NCI-H446 treated with DMSO at 0.1 percent for 48 hours (cell line): ENCODE results near the gene PRKN.
A peak's percentile ranks its signal among the peaks of the same experiment; 100 is the strongest.
"Not testable (repeated sequence)": the region's sequence is repeated elsewhere in the genome, so short reads cannot be mapped to it uniquely, and the experiment has no call there.

ENCODE experiments used
- DNase-seq: peaks from one replicate; lab custom pipeline; 2025; lab: John Stamatoyannopoulos, UW

The PRKN gene

DNA sequence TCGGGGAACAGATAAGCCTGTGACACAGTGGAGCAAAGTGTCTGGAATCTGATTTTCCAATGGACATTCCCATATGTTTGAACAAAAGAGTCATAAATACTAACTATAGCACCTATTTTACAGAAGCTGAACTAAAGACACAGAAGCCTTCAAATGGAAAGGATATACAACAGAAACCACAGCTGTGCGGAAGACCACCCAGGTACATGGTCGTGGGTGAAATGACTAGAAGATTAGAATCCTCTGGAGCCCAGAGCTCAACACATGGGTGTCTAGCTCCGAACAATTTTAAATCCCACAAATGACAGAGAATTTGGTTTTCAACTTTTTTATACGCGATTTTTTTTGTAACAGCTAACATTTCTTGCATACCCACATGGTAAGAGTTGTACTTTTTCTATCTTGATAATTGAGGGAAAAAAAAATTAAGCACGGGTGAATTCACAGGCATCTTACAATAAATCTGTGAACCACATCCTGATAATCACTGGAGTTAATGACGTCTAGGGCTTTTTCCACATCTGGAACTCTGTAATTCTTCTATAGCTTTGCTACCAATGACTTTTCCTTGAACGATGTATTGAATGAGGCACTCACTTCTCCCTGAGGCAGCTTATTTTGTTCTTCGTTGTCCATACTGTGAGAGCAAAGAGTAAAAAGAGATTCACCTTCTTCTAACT is 1182.6 kb downstream of the PRKN start:
- DNase-seq: no peak

DNA sequence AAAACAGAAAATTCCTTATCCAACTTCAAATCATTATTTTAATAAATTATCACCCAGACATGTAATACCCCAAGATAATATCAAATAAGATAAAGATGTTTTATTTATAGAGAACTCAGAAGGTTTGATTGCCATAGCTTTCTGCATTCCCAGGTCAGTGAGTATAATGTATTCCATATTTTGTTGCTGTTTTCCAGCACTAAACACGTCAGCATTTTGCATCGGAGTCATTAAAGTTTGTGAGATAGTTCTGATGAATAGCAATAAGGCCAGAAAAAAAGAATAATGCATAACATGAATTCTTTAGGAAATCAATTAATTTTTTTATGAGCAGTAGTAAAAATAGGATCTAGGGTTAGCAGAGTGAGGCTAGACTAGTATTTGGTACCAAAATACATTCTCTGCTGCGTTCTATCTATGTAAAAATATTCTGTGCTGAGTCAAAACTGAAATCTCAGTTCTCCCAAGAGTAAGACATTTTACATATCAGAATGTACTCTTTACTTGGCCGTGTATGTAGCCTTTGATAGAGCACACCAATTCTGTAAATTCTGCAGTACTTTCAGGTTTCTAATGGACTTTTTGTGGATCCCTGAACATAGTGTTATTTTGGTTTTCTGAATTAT is 1183.8 kb downstream of the PRKN start:
- no peak for DNase-seq

DNA sequence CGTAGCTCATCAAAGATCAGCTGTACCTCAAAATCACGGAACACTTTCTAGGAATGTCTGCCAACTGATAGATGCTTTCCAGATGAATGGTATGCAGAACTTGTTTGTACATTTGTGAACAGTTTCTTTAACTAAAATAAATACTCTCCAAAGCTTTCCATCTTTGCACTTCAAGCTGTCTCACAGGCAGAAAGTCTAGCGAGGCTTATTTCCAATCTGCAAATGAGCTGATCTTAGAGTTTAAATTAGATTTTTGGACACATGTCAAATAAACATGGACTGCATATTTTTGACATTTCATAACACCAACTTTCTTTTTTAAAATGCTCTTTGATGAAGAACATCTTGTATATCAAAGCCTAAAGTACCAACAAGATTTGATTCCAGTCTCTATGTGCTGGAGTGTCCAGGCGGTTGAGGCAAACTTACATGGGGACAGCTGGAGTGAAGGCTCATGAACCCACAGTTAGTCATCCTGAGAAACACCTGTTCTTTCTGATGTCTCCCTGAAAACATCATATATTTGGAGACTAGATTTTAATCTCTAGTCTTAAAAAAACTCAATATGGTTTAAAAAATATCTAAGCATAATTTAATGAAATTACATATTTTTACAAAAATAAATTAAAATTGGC is 1185.1 kb downstream of the PRKN start:
- DNase-seq: no peak

DNA sequence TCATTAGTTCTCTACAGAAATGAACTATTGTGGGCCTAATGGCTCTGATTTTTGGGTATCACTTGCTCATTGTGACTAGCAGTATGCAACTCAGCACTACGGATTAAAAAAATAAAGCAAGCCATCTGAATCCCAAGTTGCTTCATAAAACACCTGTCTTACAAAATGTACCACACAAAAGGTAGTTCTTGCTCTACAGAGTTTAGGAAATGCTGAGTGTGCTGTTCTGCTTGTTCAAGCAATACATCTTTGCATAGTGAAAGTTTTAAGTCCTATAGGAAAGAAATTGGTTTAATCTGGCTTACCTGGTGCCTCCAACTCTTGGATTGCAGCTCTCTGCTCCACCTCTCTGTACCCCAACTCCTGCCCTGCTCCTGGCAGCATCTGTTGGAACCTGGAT is 1187.0 kb downstream of the PRKN start:
- DNase-seq: no peak

DNA sequence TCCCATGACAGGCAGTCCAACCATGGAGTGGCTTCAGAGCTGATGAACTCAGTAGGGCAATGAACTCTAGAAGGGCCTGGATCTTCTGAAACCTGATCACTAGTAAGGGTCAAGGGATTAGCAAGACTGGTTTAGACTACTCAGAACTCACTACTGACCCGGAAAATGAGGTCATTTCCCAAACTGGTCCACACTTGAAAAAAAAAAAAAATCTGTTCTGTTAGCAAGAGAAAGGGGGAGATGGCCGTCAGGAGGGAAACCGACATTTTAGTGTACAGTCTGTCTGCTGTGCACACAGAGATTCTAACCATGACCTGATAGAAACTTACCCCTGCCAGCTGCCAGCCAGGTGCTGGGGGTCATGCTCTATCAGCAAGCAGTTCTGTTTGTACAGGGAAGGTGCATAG is 1191.3 kb downstream of the PRKN start:
- no peak for DNase-seq

DNA sequence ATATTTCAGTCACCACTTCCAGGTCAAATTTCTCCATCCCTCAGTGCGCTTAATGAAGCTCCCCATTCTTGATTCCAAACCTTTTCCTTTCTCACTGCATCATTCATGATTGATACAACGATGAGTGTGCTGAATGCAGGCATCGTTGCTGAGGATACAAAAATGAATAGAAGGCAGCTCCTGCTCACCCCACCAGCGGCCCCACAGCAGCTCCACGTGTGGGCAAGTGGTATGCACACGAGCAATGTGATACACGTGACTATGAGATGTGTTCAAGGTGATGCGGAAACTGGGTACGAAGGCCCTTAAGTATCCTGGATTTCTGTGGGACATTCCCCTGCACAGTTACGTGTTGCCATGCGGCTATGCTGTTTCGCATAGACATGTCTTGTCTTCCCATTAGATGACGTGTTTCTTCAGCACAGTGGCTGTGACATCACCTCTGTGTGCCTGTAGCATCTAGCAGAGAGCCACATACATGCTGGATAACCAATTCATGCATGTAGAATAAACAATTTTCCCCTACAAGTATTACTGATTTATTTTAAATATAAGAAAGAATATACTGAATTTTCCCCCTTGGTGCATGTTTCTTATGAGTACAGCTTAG is 1193.2 kb downstream of the PRKN start:
- no peak for DNase-seq

DNA sequence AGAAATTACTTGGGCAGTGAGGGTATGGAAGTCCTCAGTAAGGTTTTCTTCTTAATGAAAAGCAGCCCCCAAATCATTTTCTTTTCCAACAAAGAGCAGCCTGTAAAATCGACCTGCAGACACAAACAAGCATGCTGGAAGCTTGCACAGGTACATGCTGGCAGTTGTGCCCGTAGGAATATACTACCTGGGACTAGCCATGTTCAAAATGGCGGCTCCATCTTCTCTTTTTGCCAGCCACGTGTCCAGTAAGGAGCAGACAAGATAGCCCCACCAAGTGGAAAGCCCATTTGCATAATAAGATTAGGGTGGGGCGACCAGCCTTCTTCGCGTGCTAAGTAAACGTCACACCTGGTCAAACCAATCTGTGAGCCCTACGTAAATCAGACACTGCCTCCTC is 1194.3 kb downstream of the PRKN start:
- no peak for DNase-seq

DNA sequence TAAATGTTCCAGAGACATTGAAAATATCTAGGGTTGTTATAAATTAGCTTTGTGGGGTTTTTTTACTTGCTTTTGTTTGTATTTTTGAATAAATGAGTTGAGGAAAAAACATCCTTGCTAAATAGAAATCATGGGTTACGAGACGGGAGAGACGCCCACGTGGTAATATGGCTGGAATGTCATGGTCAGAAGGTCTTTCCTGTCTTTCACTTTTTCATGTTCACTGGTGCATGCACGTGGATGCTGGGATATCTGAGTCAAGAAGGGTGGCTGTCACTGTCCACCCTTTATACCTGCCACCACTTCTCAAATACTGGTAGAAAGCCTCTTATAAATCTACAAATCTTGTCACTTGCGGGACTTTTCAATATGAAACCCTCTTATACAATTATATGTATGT is 1195.0 kb downstream of the PRKN start:
- no peak for DNase-seq

DNA sequence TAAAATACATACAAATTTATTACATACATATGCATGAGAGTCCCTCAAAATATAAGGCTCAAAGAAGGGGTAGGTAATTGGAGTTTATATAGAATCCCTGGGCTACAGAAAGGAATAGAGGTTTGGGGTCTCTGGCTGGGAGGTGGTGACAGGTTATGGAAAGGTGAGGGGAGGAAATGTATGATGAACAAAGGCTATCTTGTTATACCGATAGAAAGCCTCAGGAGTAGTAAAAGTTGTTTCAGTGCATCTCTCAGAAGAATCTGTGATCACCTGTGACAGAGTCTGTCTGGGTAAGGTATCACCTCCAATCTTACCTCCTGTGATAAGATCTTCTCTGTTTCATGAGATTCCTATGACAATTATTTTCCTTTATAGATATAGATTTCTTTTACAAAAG is 1200.8 kb downstream of the PRKN start:
- no peak for DNase-seq

DNA sequence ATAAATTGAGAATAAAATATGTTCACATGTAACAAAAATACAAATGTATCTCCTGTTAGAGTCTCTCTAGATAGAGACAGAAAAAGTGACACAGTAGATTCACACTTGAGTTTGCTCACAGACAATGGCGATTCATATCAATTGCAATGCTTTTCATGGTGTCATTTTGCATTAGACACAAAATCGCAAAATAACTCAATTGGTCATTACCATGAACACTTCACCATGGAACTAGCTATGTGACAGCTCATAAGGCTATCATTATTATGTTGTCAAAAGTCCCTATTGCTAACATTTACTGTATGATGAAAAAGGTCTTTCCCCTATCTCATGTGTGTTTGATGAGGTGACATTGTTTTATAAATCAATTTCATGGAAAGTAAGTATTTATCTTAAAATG is 1204.2 kb downstream of the PRKN start:
- DNase-seq: no peak

DNA sequence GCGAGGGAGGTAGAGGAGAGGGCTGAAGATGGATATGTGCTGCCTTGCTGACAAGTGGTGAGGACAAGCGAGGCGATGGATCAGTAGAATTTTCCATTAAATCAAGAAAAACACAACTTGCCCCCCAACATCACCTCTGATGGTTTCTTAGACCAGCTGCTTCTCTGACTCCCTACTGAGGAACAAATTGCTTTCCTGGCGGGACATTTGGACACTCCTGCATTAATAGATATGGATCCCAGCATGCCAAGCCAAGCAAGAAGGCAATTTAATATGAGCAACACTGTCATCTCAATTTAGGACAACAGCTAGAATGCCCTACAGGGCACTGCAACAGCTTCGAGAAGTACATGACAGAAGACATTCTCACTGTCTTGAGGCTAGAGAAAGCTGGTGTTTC is 1205.3 kb downstream of the PRKN start:
- DNase-seq: no peak

DNA sequence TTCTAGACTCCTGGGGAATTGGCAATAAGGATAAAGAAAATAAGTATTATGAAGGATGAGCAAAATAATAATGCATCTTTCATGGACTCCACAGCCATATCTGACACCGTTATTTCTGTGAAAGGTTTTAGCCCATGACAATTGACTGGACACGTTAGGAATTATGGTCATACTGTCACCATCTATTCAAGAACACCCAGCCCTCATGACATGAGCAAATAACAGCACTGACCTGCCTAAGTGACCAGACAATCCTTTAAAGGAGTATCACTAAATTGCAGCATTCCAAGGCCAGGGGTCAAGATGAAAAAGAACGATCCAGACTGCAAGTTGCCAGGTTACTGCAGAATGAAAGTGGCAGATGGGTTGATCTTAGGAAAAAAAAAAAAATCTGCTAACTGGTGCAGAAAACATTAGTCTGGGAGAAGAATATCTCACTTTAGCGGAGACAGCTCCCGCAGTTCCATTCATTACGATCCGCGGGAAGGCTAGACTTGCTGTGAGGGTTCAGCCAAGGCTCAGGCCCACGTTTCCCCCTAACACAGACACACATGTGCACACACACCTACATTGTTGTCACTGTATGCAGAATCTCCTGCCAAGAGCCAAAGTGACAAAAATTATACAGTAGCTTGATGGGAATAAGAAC is 1216.0 kb downstream of the PRKN start:
- no peak for DNase-seq

DNA sequence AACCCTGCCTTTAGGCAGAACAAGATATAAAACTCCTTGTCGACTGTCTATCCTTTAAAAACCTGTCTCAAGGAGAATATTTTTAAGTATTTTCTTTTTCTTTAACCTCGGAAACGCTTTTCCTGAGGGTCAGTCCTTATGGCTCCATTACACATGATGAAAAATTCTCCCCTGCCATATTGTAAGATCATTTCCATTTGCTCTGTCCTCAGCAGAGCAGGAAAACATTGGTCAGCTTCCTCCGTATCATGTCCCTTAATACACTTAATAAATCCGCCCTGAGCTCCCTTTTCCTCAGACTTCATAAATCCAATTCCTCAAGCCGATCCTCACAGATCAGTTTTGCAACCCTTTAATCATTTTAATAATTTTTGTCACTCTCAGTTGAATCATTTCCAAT is 1219.2 kb downstream of the PRKN start:
- DNase-seq: no peak

DNA sequence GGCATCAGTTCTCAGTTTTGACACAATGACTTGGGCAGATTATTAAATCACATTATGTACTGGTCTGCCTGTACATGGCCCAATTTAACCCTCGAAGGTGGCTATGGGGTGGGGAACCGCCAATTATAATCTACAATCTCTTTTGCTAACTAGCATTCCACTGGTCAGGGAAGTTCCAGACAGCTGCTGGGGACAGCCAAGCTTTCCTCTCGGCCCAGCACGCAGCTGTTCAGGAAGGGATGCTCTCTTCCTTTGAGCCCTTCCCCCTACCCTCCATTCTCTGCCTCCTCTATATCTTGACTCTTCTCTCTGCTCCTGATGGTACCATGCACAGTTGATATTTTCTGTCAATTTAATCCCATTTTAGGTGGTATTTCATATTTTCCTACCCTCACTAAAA is 1220.2 kb downstream of the PRKN start:
- DNase-seq: no peak

DNA sequence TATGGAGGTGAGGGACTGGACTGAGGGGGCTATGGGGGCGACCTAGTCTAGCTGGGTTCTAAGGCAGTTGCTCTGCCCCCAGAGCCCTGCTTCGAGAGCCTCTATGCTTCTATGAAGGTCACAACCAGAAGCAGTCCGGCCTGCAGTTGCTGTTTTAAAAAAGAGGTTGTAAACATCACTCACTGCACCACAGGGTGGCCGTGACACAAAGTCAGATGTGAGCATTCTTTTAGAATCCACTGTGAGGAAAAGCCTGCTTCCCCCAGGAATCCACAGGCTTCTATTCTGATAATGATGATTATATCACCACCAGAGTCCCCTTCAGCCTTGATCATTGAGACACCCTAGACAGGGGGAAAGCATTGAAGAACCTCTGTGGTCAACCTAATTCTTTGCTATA is 1224.0 kb downstream of the PRKN start:
- DNase-seq: no peak

DNA sequence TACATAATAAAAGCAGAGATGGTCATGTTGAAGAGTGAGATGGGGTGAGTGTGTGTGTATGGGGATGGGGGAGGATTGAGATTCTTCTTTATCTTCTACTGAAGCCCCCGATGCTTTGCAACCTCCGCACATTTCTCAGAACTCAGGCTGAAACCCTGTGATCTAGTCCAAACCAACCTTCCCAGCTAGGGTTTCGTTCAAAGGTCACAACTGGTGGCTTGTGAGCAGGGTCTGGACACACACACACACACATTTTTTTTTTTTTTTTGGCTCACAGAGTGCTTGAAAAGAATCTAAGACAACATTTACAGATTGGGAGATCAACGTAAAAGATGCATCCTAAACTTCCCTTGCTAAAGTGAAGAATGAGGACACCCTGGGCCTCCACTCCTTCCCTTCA is 1228.7 kb downstream of the PRKN start:
- no peak for DNase-seq

DNA sequence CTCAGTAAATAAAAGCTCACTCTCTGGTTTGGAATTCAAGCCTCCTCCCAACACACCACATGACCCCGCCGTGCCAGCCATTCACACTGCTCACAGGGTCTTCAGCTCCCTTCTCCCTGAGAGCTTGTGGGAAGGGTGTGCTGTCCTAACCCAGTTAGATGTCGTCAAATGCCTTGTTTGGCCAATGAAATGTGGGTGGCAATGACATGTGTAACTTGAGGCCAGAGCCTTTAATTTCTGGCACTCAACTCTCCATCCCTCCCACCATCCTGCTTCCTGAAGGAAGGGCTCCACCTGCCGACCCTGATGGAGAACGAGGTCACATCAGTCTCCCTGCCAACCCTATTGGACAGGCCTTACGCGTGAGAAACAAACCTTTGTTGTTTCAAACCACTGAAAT is 1229.2 kb downstream of the PRKN start:
- DNase-seq: peak; percentile 58

DNA sequence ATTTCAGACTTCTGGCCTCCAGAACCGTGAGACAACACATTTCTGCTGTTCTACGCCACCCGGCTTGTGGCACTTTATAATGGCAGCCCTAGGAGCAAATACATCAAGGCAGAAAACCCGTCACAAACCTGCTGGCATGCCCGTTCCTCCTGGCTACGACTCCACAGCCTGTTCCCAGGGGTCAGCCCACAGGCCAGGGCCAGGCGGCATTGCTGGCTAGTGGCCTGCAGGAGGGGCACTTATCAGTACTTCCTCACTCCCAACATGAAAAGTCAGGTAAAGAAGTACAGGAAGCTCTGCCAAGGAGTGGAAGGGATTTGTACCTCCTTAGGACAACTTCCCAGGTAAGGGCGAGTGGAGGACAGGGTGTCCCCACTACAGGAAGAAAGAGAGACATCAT is 1230.6 kb downstream of the PRKN start:
- no peak for DNase-seq

DNA sequence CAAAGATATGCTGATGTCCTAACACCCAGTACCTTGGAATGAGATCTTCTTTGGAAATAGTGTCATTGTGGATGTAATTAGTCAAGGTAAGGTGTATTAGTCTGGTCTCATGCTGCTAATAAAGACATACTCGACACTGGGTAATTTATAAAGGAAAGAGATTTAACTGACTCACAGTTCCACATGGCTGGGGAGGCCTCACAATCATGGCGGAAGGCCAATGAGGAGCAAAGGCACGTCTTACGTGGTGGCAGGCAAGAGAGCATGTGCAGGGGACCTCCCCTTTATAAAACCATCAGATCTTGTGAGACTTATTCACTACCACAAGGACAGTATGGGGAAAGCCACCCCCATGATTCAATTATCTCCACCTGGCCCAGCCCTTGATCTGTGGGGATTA is 1231.3 kb downstream of the PRKN start:
- DNase-seq: not testable (repeated sequence)

DNA sequence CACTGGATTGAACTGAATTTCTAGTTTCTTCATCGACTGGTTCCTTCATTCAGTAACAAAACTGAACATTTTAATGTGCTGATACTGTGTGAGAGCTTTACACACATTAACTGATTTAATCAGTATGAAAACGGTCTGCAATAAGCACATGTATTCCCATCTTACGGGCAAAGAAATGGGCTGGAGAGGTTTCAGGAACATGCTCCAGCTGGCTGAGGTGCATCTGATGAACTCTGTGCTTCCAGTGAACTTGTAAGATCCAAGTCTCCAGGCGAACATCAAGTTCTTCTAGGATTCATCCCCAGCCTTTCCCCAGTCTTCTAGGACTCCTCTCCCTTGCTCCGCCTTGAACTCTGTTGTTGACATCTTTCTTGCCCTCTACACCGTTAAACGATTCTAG is 1233.0 kb downstream of the PRKN start:
- DNase-seq: no peak

DNA sequence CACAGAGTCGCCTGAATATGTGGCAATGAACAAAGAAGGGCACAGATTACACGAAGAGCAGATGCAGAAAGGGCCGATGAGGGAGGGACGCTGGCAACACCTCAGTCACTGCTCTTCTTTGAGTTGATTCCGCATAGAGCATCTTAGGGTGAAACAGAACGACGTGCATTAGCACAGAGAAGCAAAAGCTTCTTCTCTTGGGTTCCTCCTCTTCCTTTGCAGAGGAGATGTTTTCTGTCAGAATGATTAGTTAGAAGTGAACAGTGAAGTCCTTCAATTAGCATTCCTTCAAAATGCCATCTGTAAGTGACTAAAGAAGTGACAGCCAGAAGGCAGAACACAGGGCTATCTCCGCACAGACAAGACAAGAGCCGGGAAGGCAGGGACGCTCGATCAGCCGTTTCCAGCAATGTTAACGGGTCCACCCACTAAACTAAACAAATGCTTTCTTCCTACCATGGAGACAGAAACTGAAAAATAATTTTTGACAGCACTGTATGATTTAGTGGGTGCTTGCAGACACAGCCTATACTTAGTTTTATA is 1233.9 kb downstream of the PRKN start:
- no peak for DNase-seq

DNA sequence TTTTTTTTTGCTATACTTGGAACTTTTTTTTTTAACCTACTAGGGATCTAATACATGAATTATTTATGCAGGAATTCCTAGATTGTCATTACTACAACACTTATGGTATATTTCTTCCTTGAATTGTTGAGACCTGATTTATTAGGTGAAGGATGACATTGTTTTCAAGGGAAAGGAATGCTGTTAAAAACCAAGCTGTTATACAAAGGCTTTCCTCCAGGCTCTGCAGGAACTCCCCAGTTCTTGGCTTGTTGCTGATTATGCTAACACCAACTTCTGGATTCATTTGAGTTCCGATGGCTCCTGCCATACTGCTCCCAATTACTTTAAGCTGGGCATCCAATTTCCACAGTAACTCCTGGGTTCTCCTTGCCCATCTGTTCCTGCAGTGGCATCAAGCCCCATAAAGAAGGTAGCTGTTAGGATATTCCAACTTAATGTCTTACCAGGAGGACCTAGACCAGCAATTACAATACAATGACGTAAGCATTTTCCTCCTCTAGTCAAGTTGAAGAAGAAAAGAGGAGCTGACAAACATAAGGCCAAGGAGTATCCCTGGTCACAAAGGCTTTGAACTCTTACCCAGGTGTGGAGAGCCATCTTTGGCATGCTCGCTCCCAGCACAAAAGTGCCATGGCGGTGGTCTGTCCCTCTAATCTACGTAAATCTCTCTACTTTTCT is 1237.8 kb downstream of the PRKN start:
- no peak for DNase-seq
